ENCODE data around the gene APP.

Gene APP

GRCh38 chr21:25895565-25896205, 274.9 kb downstream of the APP start:
- TF ChIP-seq RAD21 (IDR thresholded peaks at IDR 0.05; ENCODE audit: low read depth): peak; percentile 36; the same call in 1 of the 2 replicates
- no peak for TF ChIP-seq ZBTB7A (IDR thresholded peaks at IDR 0.05; ENCODE audit: low read depth)

DNA sequence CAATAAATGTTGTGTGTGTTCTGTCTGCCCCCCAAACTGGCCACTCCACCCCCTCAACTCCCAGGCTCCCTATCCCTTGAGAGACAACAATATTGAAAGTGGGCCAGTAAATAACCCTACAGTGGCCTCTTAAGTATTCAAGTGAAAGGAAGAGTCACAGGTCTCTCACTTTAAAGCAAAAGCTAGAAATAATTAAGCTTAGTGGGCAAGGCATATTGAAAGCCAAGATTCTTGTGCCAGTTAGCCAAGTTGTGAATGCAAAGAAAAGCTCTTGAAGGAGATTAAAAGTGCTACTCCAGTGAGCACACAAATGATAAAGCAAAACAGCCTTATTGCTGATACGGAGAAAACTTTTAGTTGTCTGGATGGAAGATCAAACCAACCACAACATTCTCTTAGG, 277.4 kb downstream of the APP start:
- TF ChIP-seq EGR1 (IDR thresholded peaks at IDR 0.05): no peak
- no peak for TF ChIP-seq CREB1 (IDR thresholded peaks at IDR 0.05; ENCODE audit: low read depth)
- TF ChIP-seq TCF12 (IDR thresholded peaks at IDR 0.05; ENCODE audit: low read depth): no peak
- TF ChIP-seq CEBPB (IDR thresholded peaks at IDR 0.05): no peak
- TF ChIP-seq TEAD4 (IDR thresholded peaks at IDR 0.05): no peak
- TF ChIP-seq, protein P1, sequence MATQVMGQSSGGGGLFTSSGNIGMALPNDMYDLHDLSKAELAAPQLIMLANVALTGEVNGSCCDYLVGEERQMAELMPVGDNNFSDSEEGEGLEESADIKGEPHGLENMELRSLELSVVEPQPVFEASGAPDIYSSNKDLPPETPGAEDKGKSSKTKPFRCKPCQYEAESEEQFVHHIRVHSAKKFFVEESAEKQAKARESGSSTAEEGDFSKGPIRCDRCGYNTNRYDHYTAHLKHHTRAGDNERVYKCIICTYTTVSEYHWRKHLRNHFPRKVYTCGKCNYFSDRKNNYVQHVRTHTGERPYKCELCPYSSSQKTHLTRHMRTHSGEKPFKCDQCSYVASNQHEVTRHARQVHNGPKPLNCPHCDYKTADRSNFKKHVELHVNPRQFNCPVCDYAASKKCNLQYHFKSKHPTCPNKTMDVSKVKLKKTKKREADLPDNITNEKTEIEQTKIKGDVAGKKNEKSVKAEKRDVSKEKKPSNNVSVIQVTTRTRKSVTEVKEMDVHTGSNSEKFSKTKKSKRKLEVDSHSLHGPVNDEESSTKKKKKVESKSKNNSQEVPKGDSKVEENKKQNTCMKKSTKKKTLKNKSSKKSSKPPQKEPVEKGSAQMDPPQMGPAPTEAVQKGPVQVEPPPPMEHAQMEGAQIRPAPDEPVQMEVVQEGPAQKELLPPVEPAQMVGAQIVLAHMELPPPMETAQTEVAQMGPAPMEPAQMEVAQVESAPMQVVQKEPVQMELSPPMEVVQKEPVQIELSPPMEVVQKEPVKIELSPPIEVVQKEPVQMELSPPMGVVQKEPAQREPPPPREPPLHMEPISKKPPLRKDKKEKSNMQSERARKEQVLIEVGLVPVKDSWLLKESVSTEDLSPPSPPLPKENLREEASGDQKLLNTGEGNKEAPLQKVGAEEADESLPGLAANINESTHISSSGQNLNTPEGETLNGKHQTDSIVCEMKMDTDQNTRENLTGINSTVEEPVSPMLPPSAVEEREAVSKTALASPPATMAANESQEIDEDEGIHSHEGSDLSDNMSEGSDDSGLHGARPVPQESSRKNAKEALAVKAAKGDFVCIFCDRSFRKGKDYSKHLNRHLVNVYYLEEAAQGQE (IDR thresholded peaks at IDR 0.05; ENCODE audit: low read depth): no peak
- no peak for TF ChIP-seq YY1 (IDR thresholded peaks at IDR 0.05; ENCODE audit: low read depth)
- no peak for TF ChIP-seq NFIC (IDR thresholded peaks at IDR 0.05)
- no peak for TF ChIP-seq USF1 (IDR thresholded peaks at IDR 0.05)
- no peak for TF ChIP-seq FOXM1 (IDR thresholded peaks at IDR 0.05; ENCODE audit: borderline replicate concordance, low read depth)
- no peak for TF ChIP-seq TAF1 (IDR thresholded peaks at IDR 0.05; ENCODE audit: low read depth)
- TF ChIP-seq ZBTB7A (IDR thresholded peaks at IDR 0.05; ENCODE audit: low read depth): no peak

GRCh38 chr21:25891596-25891995, 279.0 kb downstream of the APP start:
- no peak for TF ChIP-seq EP300 (IDR thresholded peaks at IDR 0.05; ENCODE audit: borderline replicate concordance)
- no peak for TF ChIP-seq CEBPB (IDR thresholded peaks at IDR 0.05)
- no peak for TF ChIP-seq ZBTB7A (IDR thresholded peaks at IDR 0.05; ENCODE audit: low read depth)
- TF ChIP-seq TEAD4 (IDR thresholded peaks at IDR 0.05): no peak
- no peak for TF ChIP-seq YY1 (IDR thresholded peaks at IDR 0.05; ENCODE audit: low read depth)
- no peak for TF ChIP-seq TCF12 (IDR thresholded peaks at IDR 0.05; ENCODE audit: low read depth)
- no peak for TF ChIP-seq TAF1 (IDR thresholded peaks at IDR 0.05; ENCODE audit: low read depth)
- no peak for TF ChIP-seq USF1 (IDR thresholded peaks at IDR 0.05)
- no peak for TF ChIP-seq RAD21 (IDR thresholded peaks at IDR 0.05; ENCODE audit: low read depth)
- TF ChIP-seq EGR1 (IDR thresholded peaks at IDR 0.05): no peak
- TF ChIP-seq NFIC (IDR thresholded peaks at IDR 0.05): no peak

GRCh38 chr21:25890001-25890400, 280.6 kb downstream of the APP start:
- TF ChIP-seq, protein P1 (IDR thresholded peaks at IDR 0.05; ENCODE audit: low read depth): no peak
- TF ChIP-seq TEAD4 (IDR thresholded peaks at IDR 0.05) (no peak), EP300 (IDR thresholded peaks at IDR 0.05; ENCODE audit: borderline replicate concordance) (no peak), EGR1 (IDR thresholded peaks at IDR 0.05) (no peak), RAD21 (IDR thresholded peaks at IDR 0.05; ENCODE audit: low read depth) (no peak)

DNA sequence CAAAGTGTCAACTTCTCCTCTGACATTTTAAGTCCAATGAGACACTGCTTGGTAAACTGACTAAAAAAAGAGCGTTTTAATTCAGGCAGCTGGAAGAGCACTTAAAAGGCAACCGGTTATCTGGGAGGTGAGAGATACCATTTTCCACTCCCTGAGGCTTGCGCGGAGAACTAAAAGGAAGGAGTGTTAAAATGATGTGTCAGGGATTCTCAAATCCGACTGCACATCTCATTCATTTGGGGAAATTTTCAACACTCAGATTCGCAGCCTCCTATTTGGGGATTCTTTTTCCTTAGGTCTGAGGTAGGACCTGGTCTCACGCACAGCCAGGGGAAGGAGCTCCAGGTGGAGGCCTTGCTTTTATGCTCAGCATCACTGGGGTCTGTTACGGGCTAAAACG, 281.9 kb downstream of the APP start:
- TF ChIP-seq EGR1 (IDR thresholded peaks at IDR 0.05) (no peak), NFIC (IDR thresholded peaks at IDR 0.05) (no peak), EP300 (IDR thresholded peaks at IDR 0.05; ENCODE audit: borderline replicate concordance) (no peak), RAD21 (IDR thresholded peaks at IDR 0.05; ENCODE audit: low read depth) (no peak), CEBPB (IDR thresholded peaks at IDR 0.05) (no peak), TEAD4 (IDR thresholded peaks at IDR 0.05) (no peak), CREB1 (IDR thresholded peaks at IDR 0.05; ENCODE audit: low read depth) (no peak), YY1 (IDR thresholded peaks at IDR 0.05; ENCODE audit: low read depth) (no peak), USF1 (IDR thresholded peaks at IDR 0.05) (no peak), TAF1 (IDR thresholded peaks at IDR 0.05; ENCODE audit: low read depth) (no peak), FOXM1 (IDR thresholded peaks at IDR 0.05; ENCODE audit: borderline replicate concordance, low read depth) (no peak), TCF12 (IDR thresholded peaks at IDR 0.05; ENCODE audit: low read depth) (no peak), ZBTB7A (IDR thresholded peaks at IDR 0.05; ENCODE audit: low read depth) (no peak)
- TF ChIP-seq, protein P1 (IDR thresholded peaks at IDR 0.05; ENCODE audit: low read depth): no peak

Data from Ishikawa (cell line).